Right hindlimb (tissue), 1 donor: Measurements from ENCODE around the gene AKR7A2.
"Not testable (repeated sequence)": the region's sequence is repeated elsewhere in the genome, so short reads cannot be mapped to it uniquely, and the experiment has no call there.

Experiments used
- DNase-seq: peaks from one replicate; pipeline ENCODE4 v3.0.0-alpha.2; 2018

The AKR7A2 gene

DNA sequence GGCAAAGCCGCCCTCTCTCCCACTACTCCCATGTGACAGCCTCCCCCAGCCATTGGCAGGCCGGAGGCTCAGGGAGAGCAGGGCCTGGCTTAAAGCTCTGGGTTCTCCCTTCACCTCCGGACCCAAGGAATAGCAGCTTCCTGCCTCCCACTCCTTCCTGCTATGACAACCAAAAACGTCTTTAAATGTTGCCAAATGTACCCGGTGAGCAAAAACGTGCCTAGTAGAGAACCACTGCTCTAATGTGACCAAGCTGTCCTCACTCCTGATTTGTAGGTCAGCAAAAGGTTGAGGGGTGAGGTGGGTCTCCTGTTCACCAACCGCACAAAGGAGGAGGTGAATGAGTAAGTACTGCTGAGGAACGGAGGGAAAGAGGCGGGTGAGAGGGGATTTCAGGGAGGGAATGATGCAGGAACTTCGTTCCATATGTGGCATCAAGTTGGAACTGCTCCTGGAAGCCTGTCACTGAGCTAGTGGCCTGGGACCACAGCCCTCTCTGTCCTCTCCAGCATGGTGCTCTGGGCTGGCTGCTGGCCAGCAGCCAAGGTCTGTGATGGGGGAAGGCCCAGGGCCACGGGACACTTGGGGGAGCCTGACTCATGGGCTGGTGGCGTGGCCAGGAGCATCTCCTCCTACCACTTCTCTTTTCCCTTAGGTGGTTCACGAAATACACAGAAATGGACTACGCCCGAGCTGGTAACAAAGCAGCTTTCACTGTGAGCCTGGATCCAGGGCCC is 54.6 kb downstream of the AKR7A2 start:
- no peak for DNase-seq

DNA sequence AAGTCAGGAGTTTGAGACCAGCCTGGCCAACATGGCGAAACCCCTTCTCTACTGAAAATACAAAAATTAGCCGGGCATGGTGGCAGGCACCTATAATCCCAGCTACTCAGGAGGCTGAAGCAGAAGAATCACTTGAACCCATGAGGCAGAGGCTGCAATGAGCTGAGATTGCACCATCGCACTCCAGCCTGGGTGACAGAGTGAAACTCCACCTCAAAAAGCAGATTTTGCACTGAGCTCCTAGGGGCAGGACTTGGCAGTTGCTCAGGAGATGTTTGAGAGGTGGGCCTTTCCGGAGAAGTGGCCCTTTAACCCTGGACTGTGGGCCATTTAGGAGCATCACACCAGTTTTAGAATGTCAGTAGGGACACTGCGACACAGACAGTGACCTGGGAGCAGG is 55.6 kb downstream of the AKR7A2 start:
- DNase-seq: not testable (repeated sequence)

DNA sequence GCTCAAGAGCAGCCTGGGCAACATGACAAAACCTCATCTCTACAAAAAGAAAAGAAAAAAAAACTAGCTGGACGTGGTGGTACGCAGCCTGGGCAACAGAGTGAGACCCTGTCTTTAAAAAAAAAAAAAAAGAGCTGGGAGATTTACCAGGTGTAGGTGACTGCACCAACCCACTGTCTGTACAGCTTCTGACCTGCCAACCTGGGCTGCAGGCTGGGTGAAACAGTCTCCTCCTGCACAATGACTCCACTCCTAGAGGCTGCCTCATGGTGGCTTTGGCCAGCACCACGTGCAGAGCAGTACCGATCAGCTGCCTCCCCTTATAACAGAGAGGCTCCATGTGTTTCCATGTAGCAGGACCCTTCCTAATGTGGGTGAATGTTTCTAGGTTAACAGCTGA is 56.7 kb downstream of the AKR7A2 start:
- no peak for DNase-seq

DNA sequence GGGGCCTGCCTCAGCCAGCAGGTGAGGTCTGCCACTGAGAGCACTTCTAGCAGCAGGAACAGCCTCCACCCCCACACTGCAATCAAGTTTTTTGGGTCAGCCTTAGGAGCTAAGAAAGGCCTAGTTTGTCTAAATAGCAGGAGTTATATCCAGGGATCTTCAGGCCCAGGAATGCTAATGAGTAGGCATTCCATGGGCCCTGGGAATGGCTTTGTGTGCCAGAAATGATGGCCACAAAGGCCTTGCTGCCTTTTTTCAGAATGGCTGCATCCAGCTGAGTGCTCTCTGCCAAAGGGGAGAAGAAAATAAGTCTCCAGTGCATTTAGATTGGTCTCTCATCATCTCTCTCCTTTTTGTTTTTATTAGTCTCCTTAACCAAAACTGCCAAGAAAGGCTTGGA is 57.5 kb downstream of the AKR7A2 start:
- no peak for DNase-seq
